COLO668 (cell line): ENCODE measurements around the gene RET.

Experiments used
- DNase-seq: peaks from one replicate; lab custom pipeline; 2025; ENCODE audit not compliant: unreplicated experiment; lab: John Stamatoyannopoulos, UW

RET gene

GRCh38 chr10:43118631-43119415 lies 42.0 kb downstream of the RET start:
- no peak for DNase-seq

- no peak for DNase-seq
Observed at GRCh38 chr10:43119416-43120115, 42.7 kb downstream of the RET start.

GRCh38 chr10:43120116-43120928 lies 43.5 kb downstream of the RET start:
- no peak for DNase-seq

GRCh38 chr10:43120929-43121314 lies 44.1 kb downstream of the RET start:
- no peak for DNase-seq

- no peak for DNase-seq
Observed at GRCh38 chr10:43121444-43121843, 44.6 kb downstream of the RET start.

GRCh38 chr10:43122096-43122495 lies 45.2 kb downstream of the RET start:
- no peak for DNase-seq

GRCh38 chr10:43122826-43123225 lies 46.0 kb downstream of the RET start:
- DNase-seq = no peak

GRCh38 chr10:43123361-43124093 lies 46.7 kb downstream of the RET start:
- no peak for DNase-seq

GRCh38 chr10:43124094-43124521 lies 47.2 kb downstream of the RET start:
- no peak for DNase-seq

GRCh38 chr10:43124574-43125273 lies 47.9 kb downstream of the RET start:
- no peak for DNase-seq

- no peak for DNase-seq
Observed at GRCh38 chr10:43125274-43125845, 48.5 kb downstream of the RET start.

GRCh38 chr10:43125881-43126731 lies 49.2 kb downstream of the RET start:
- DNase-seq = no peak

GRCh38 chr10:43126759-43127424 lies 50.0 kb downstream of the RET start:
- DNase-seq = no peak

- no peak for DNase-seq
Observed at GRCh38 chr10:43127442-43127841, 50.6 kb downstream of the RET start.

- DNase-seq = no peak
Observed at GRCh38 chr10:43128331-43128730, 51.5 kb downstream of the RET start.

GRCh38 chr10:43128958-43129706 lies 52.3 kb downstream of the RET start:
- no peak for DNase-seq

GRCh38 chr10:43130770-43131171 lies 53.9 kb downstream of the RET start:
- DNase-seq = no peak

GRCh38 chr10:43131256-43131655 lies 54.4 kb downstream of the RET start:
- DNase-seq = no peak
